GM19455 (cell line): Measurements from ENCODE around the gene PPM1F.
A peak's percentile ranks its signal among the peaks of the same experiment; 100 is the strongest.

ENCODE experiments used
- ATAC-seq: cut with Tn5 transposase; IDR thresholded peaks from one replicate; pipeline ENCODE4 v1.9.1; 2021; ENCODE audit not compliant: unreplicated experiment

PPM1F gene, protein sequence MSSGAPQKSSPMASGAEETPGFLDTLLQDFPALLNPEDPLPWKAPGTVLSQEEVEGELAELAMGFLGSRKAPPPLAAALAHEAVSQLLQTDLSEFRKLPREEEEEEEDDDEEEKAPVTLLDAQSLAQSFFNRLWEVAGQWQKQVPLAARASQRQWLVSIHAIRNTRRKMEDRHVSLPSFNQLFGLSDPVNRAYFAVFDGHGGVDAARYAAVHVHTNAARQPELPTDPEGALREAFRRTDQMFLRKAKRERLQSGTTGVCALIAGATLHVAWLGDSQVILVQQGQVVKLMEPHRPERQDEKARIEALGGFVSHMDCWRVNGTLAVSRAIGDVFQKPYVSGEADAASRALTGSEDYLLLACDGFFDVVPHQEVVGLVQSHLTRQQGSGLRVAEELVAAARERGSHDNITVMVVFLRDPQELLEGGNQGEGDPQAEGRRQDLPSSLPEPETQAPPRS

DNA sequence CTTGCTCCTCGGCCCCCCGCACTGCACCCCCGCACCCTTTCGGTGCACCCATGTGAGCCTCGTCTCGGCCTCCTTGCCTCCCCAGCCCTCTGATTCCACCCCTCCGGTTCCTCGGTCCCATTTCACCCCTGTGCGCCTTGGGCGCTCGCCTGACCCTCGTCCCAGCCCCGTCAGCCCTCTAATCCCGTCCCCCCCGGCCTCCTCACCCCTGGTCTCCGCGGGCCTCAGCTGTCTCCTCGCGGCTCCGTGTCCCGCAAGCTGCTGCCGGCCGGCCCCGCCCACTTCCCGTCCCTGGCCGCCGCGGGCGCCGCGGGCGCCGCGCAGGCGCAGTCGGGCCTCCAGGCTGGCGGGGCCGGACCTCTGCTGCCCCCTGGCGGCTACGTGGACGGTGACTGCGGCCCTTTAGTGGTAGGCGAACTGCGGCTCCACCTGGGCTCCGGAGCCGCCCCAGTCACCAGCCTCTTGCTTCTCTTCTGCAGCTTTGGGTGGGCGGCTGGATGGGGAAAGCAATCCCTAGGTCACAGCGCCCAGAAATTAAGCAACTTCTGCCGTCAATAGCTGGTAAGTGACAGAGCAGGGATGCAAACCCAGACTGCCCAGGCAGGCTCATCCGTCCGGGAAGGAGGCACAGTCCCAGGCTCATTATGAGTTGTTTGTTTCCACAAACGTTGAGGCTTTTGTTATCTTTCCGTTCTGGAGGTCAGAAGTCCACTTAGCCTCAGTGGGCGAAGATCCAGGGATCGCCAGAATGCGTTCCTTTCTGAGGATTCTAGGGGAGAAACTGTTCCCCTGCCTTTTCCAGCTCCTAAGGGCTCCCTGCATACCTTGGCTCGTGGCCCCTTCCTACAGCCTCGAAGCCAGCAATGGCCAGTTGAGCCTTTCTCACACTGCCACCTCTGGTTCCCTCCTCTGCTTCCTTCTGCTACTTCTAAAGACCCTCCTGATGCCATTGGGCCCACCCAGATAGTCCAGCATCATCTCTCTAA, at the start of gene PPM1F:
Gene PPM1F (minus strand): TSS at position 263 of the 986 bp plus-strand sequence. CDS start 6,800 bp downstream, outside the sequence.
- peak; percentile 63 for ATAC-seq

DNA sequence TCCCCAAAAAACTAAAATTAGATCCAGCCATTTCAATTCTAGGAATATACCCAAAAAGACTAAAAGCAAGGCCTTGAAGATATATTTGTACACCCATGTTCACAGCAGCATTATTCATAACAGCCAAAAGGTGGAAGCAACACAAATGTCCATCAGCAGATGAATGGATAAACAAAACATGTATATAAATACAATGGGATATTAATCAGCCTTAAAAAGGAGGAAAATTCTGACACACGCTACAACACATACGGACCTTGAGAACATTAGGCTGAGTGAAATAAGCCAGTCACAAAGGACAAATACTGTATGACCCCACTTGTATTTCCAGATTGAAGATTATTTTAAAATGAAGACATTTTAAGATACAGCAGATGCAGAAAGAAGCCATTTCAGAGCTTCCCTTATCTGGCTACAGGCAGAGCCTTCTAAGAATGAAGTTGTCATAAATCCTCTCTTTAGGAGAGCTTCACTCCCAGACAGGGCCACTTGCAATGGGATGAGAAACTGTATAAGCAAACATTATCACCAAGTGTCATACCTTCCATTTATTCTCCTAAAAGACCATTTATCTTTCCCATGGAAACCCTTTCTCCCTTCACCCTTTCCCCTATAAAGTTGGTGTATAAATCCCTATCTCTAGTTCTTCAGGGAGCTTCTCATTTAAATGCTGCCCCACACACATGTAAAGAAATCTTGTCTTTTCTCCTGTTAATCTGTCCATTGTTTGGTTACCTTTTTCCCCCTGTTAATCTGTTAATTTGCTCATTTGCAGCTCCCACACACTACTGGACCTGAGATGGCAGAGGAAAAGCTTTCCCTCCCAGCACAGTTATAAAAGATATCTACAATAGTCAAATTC, 49.2 kb upstream of the PPM1F start:
- no peak for ATAC-seq

DNA sequence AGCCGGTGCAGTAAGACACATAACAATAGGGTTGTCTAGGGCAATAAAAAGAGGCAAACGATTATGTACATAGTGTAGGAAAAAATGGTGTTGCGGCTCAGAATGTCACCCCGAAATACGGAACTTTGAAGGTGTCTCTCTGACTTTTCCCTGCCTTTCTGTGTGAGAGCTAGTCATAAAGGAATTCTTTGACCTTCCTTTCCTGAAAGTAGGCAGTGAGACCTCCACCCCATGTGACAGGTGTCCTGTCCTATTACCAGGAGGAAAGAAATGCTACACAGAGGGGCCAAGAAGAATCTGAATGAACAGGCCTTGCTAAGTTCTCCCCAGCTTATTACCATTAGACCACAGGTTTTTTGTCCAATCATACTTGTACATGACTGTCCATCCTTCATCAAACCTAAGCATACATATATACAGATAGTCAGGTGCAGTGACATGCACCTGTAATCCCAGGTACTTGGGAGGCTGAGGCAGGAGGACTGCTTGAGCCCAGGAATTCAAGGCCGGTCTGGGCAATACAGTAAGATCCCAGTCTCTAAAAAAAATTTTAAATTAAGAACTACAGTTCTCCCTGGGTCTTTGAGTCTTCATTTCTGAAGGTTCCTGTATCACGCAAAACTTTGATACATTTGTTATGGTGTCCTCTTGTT, 46.1 kb upstream of the PPM1F start:
- no peak for ATAC-seq

DNA sequence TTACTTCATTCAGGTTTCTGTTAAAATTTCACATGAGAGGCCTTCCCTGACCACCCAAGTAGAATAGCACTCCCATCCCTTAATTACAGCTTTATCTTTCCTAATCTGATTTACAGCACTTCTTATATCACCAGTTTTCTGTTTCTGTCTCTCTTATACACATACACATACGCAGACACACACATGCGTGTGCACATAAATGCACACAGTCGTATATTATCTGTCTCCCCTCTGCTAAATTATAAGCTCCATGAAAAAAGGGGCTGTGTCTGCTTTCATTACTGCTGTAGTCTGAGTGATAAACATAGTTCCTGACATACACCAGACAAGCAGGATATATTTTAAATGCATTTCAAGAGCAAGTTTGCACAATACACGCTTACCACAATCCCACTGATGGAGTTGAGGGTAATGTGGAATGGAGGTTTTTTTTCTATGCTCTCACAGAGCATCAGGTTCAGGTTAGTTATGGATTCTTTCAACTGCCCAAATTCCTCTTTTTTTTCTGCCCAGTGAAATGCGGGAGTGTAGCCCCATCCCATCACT, 43.6 kb upstream of the PPM1F start:
- ATAC-seq = no peak

DNA sequence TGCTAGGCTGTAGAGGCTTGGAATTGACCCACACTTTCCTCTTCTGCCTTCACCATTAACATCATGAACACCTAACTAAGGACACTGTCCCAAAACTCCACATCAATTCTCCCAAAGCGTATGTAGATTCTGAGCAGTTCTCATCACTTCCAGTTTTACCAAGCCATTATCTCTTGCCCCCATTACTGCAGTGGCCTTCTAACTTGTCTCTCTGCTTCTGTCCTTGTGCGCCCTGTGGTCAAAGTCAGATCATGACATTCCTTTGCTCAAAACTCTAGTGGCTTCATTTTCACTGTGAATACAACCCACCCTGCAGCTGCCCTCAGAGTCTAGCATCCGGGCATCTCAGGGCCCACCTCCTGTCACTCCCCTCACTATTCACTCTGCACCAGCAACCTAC, 43.0 kb upstream of the PPM1F start:
- ATAC-seq = no peak

DNA sequence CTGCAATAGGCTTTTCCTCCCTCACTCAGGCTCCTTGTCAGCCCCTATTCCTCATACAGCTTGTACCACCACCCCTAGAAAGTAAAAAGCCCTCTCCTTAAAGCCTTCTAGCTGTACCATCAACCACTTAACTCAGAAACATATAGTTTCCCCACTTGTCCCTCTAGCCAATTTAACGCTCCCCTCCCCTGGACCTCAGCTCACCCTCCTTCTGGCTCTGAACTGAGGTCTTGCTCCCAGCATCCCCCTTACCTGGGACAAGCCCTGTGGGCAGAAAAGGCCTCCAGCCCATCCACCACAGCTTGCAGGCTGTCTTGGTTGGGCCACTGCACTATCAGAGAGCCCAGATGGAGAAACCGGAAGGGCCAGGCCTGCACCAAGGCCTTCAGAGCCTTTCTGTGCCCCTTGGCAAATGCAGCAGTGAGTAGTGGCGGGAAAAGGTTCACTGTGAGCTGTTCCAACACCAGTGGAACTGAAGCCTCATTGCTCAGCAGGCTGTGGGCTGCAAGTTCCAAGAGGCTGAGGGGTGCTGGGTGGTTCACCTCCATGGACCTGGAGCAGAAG, 42.3 kb upstream of the PPM1F start:
- no peak for ATAC-seq

DNA sequence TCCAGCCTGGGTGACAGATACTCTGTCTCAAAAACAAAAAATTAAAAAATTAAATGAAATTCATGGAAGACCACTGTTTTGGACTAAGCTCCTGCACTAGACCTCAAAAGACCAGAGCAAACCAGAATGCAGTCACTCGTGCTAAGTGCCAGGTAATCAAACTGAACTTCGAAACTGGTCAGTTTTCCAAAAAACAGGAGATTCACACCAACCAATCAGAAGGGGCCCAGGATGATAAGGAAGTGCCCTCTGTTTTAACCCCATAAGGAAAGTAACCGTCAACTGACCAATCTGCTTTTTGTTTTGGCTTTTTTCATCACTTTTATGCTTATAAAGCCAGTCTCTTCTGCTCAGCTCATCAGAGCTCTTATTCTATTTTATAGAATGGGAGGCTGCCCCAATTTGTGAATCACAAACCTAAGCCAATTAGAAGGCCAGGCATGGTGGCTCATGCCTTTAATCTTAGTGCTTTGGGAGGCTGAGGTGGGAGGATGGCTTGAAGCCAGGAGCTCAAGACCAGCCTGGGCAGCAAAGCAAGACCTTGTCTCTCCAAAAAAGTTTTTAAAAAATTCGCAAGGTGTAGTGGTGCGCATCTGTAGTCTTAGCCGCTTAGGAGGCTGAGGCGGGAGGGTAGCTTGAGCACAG, 40.1 kb upstream of the PPM1F start:
- ATAC-seq = no peak

DNA sequence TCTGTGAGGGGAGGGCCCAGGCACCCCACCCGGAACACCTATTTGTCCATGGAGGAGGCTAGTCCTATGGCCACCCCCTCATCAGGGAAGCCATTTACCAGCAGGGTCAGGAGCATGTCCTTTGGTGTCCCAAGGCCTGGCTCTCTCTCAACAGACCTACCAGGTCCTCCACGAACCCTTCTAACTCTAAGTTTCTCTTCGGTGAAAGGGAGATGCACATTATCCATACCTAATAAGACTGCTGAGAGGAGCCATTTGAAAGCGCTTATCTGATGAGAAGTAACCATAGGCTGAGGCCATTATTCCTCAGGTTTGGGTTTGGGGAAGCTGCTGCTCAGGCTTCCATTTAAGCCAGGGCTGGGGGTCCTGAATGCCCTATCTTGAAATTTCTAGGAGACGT, 39.1 kb upstream of the PPM1F start:
- ATAC-seq = no peak

DNA sequence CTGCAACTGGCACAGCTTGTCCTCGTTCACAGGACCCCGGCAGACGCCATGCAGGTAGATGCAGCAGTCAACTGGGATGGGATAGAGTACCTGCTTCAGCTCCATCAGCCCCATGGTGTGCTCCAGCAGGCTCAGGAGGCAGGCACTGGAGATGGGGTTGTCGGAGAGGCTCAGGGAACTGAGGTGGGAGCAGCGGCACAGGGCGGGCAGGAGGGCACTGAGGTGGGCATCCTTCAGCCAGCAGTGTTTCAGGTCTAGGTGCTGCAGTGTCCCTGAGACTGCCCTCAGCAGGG, 38.6 kb upstream of the PPM1F start:
- no peak for ATAC-seq

DNA sequence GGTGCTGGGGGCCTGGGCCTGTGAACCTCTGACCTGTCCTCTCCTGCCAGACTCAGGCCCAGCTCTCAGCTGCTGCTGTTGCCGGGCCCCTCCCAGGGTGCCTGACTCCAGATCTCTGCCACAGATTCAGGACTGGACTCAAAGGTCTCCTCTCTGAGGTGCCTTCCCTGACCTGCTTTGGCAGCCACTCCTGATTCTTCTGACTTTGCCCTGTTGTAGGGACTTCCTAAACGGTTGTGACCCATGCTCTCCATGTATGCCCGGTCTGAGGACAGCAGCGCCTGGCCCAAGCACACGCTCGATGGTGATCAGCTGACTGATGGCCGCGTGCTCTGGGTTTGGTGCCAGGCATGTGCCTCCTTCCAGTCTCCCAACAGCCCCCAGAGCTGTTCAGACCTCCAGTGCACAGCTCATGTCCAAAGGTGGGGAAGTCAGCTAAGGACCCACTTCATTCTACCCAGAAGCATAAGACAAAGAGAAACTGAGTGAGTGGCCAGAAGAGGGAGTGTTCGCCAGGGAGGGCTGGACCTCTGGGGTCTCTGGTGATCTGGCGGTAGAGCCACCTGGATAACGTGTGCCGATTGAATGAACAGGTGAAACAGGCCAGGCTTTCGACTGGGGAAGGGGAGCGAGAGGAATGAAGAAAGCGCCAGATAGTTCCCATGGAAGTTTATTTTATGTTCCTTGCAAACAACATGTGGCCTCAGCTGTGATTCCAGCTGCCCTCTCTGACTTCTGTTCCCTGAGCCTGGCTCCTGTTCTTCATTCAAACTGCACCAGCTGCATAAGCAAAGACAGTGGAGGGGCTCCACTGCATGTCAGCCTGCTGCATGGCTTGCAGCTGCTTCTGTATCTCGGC, 38.0 kb upstream of the PPM1F start:
- no peak for ATAC-seq

DNA sequence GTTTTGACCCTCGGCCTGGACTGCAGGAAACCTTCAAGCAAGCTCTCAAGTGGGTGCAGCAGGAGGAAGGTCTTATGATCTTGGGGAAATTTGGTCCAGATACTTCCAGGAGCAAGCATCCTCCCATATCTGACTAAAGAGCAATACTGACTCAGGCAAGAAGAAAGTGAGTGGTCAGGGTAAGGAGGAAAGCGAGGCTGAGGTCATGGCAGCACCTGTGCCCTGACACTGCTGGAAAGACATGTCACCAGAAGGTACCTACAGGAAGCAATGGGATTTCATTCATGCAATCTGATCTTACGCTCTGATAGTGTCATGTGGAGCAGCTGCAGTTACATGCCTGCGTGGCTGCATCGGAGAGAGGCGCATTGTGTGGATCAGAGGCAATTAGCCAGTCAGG, 36.4 kb upstream of the PPM1F start:
- no peak for ATAC-seq

DNA sequence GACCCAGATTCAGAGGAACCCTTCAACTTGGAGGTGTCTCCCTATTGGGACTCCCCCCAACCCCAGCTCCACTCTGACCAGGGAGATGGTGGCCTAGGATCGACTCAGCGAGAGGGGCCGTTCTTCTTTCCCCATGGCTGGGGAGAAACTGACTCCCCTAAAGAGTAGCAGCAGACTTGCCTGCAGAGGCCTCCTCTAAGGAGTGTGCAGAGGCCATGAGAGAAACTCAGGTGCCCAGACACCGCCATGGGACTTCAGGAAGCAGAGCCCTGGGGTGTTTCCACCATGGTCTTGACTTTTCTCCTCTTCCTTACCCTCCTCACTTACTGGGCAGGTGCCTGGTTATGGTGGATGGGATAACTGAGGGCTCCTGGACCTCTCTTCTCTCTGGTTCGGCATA, 32.6 kb upstream of the PPM1F start:
- ATAC-seq = no peak

DNA sequence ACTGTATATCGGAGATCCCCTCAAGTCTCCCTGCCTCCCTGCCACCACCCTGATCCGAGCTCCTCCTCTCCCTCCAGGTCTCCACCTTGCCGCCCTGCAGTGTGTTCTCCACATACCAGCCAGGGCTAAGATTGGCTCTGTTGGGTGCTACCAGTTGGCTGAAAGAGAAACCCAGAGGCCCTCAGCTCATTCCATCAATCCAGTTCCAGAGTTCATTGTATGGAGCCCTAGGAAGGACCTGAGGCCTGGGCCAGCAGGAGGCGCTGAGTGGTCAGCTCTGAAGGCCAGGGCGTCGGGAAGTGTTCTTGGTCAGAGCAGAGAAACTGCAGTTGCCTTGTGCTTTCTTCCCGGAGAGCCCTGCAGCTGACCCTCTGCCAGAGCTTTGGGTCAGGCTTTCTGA, 32.1 kb upstream of the PPM1F start:
- ATAC-seq = no peak

DNA sequence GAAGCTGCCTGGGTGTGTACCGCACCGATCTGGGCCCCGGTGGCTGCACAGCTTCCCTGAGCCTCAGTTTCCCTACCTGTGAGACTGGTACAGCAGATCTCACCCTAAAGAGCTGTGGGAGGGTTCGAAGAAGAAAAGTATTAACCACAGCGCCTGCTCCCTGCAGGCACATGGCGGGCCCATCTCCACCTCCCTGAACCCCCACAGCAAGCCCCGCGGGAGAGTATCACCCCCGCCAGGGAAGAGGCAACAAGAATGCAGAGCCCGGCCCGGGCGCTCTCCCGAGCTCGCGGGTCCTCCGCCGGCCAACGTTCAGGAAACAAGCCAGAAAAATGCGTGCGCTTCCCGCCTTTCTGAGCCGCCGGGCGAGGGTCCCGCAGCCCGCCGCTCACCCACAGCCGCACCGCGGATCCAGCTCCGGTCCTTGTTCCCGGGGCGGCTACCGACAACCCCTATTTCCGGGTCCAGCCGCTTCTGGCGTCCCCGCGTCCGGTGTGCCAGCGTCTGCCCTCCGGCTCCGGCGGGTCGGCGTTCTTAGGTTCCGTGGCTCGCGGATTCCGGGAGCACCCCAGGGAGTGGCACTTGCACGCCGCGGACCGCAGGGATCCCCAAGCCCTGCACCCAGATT, 29.8 kb upstream of the PPM1F start, which contains the start of gene TOP3B:
Gene TOP3B (minus strand): TSS at position 450 of the 628 bp plus-strand sequence. CDS start 7,078 bp downstream, outside the sequence.
- peak; percentile 61 for ATAC-seq

DNA sequence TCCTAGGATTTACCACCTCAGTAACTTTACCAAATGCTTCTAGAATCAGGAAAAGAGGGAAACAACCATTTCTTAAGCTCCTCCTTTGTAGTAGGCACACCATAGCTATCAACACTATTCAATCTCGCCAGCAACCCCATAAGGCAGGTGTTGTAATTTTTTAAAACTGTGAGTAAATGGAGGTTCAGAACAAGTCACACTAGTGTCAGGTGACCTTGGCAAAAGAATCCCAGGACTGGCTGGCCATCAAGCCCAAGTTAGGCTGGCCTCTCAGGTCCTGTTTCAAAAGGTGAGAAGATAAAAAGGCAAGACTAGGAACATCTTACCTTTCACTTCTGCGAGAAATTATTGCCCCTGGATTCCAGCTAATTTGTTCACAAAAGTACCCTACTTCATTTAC, 29.2 kb upstream of the PPM1F start:
- ATAC-seq = no peak

DNA sequence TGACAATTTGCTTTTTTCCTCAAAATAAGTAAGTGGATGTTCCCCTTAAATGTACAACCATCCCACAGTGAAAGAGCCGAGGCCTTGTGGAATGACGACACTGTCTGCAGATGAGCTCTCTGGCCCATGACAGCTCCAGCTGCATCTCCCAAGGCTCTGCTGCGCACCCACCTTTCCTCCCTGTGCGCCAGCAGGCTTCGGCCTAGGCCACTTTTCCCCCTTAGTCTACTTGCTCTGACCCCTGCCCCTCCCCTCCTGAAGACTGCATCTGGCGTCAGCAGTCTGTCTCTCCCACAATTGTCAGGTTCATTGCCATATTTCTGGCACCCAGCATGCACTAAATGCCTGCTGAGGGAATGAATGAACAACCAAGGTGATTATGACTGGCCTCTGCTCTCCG, 27.9 kb upstream of the PPM1F start:
- ATAC-seq = no peak

DNA sequence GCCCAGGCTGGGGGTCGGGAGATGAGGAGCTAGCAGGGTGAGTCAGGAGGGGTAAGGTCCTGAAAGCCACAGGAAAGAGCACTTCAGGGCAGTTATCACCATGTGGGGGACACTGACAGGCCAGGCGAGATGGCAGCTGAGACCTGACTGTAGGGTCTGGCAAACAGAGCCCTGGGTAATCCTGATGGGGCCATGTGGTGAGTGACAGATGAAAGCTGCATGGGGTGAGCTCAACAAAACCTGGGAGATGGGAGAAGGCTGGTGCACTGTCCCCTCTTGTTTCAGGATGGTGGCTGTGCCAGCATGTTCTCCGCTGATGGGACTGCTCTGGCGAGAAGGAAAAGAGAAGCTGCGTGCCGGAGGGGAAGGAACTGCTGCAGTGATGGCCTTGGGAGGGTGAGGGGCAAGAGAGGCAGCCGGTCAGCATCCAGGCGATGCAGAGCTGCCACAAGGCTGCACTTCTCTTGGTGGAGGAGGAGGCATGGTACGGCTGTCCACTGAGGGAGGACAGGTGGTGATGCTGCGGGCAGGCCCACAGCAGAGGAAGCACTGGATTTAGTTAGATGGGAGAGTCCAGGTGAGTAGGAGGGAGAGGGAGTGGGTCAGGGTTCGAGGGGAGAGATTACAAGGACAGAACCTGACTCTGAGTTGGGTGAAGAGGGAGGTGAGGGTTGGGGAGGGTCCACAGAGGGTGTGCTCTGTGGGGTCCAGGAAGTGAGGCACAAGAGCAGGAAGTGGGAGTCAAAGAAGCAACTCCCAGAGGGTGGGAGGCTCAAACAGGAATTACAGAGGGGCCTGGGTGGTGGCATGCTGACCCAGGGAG, 26.1 kb upstream of the PPM1F start:
- no peak for ATAC-seq
